GM10266 (cell line): ENCODE results near the gene FAM13B.

Experiments used
- DNase-seq: peaks from one replicate; pipeline ENCODE4 v3.0.0; 2012; ENCODE audit errors: extremely low spot score
- CTCF ChIP-seq: IDR thresholded peaks from 2 replicates; pipeline ENCODE4 v1.5.1; 2012; ENCODE audit warnings: mild to moderate bottlenecking, low read depth; ENCODE audit not compliant: control insufficient read depth, insufficient read depth; ENCODE audit errors: missing control alignments

The FAM13B gene

GRCh38 chr5:137935694-137936093 lies 97.2 kb downstream of the FAM13B start:
- no peak for TF ChIP-seq CTCF

GRCh38 chr5:137935190-137935589 lies 97.7 kb downstream of the FAM13B start:
- peak; percentile 14 for DNase-seq
- TF ChIP-seq CTCF, result no peak

More at GRCh38 chr5:137935694-137936093, 97.2 kb downstream of the FAM13B start:
- no peak for DNase-seq

- no peak for TF ChIP-seq CTCF
- no peak for DNase-seq
Observed at GRCh38 chr5:137933491-137933911, 99.4 kb downstream of the FAM13B start.

GRCh38 chr5:137932800-137933199 lies 100.1 kb downstream of the FAM13B start:
- no peak for TF ChIP-seq CTCF
- no peak for DNase-seq

GRCh38 chr5:137923856-137924255 lies 109.0 kb downstream of the FAM13B start:
- no peak for TF ChIP-seq CTCF
- DNase-seq, result no peak

GRCh38 chr5:137921931-137922330 lies 110.9 kb downstream of the FAM13B start:
- no peak for DNase-seq
- no peak for TF ChIP-seq CTCF

GRCh38 chr5:137916923-137917322 lies 116.0 kb downstream of the FAM13B start:
- no peak for TF ChIP-seq CTCF
- no peak for DNase-seq
